ENCODE data around the gene RNFT2.
"Not testable (repeated sequence)": the region's sequence is repeated elsewhere in the genome, so short reads cannot be mapped to it uniquely, and the experiment has no call there.

GRCh38 chr12:116754097-116754496, 16.0 kb downstream of the RNFT2 start:
- not testable (repeated sequence) for TF ChIP-seq POLR2A (IDR thresholded peaks at IDR 0.05; ENCODE audit: low read length); GATA1 (IDR thresholded peaks at IDR 0.05; ENCODE audit: low read depth, low read length)

Measured in erythroblast (primary cell).